Pulmonary artery endothelial cell (primary cell): ENCODE data around the gene RAD51B. TPM values are rescaled to one million over a fixed set of nuclear protein-coding genes. Genes with fewer than 3 reads are reported as not detected.

Source experiments
- DNase-seq: peaks from one replicate; pipeline ENCODE4 v3.0.0-alpha.2; 2011; ENCODE audit warnings: low read depth, low spot score
- total RNA-seq: library from RNA; depleted of rRNA; stranded (reverse); fragments of >200 nt; gene quantifications from 2 replicates; pipeline ENCODE4 v1.2.3, GENCODE V29; 2014

The RAD51B gene
- total RNA-seq, 1 donor from 2014 or later = 9.8 TPM

DNA sequence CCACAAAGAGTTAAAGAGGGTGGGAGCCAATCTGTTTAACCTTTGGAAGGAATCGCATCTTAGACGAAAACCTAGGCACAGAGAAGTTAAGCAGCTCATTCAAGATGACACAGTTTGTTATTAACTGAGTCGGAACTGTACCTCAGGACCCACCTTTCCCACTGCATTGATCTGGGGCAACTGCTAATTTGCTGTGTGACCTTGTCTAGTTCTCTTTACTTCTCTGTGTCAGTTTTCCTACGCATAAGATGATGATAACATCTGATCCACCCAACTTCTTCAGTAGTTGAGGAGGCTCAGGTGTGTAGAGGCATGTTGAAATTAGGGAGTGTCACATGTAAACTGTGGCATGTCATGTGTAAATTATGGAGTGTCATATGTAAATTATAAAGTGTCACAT, 787.1 kb downstream of the RAD51B start:
- DNase-seq = no peak

DNA sequence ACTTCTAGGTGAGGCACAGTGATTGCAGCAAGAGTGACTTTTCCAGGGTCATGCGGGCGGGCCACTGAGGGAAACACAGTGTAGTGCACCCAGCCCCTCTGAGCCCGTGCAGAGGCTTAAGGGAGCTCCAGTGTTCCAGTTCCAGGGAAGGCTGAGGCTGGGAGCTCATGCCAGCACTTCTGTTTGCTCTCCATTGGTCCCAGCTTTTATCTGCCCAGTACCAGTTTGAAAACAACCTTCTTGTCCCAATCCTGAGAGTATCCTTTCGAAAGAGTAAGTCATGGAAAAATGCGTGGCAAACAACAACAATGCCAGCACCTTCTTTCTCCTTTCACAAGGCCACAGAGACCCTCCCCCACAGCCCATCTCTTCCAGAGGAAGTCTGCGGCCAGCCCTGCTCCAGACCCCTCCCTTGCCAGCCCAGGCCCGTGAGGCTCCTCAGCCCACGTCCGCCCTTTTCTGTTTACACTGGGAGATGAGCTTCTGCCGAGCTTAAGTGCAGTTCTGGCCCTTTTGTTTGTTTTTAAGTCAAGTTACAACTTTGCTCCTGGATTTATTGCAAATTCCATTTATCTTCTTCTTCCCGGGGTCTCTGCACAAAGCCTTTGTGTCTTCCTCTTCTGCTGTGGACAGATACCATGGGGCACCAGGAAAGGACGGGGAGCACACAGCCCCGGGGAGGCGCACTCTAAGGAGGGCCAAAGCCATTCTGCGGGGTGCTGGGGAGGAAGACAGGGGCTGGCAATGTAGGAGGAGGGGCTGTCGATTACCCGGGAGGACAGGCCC, 787.7 kb downstream of the RAD51B start:
- no peak for DNase-seq

DNA sequence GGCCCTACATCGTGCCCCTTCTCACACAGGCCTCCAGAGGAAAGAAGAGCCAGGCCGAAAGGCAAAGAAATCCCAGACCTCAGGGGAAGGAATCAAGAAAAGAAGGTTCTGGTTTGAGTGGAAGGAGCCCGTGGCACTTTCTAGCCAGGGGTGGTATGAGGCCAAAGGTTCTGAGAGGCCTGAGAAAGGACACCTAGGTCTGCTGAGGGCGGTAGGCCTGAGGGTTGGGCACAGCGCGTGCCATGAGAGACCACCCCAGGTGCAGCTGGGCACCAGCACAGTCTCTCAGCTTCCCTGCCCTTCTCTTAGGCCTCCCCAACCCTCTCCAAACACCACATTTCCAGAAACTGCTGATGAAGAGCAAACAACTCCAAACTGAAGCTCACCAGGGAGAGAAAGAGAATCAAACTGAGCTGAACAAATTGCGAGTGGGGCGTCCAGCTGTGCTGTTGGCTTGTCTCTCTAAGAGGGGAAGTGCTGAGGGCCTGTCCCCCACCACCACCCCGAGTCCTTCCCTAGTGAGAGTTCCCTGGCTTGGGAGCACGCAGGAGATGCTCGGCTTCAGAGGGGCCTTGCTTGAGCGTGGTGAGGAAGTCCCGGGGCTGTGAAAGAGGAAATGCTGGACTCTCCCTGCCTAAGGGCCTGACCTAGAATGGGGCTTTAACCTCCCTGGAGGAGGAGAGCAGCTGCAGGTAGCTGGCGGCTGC, 788.4 kb downstream of the RAD51B start:
- no peak for DNase-seq

DNA sequence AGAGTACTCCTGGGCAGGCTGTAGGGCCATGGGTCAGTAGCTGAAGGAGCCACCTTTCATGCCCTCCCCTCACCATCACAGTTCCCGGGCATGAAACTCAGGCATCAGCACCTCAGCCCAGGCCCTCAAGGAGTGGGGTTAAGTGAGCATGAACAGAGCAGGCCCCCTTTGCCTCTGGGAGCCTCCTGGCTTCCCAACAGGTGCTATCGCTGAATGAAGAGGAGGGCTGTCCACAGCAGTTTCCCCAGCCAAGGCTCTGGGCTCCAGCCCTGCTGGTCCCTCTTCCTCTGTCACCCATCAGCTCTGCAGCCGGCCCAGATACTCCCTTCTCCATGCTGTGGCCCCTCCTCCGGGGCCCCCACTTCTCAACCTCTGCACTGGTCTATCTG, 789.0 kb downstream of the RAD51B start:
- DNase-seq = no peak

DNA sequence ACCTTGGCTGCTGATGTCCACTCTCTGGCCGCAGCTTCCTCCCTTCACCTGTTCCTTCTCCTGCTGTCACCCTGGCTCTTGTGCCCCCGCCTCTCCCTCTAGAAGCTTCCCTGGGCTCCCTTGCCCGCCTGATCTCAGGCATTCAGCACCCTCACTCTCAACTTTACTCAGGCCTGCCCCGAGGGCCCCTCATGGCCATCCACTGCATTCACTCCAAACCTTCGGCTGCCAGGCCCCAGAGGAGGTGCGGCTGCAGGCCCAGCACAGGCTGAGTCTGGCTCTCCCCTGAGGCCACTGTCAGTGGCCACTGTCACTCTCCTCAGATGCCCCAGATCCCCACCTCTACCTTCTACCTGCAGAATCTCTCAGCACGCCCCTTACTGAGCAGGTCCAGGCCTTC, 789.4 kb downstream of the RAD51B start:
- no peak for DNase-seq

DNA sequence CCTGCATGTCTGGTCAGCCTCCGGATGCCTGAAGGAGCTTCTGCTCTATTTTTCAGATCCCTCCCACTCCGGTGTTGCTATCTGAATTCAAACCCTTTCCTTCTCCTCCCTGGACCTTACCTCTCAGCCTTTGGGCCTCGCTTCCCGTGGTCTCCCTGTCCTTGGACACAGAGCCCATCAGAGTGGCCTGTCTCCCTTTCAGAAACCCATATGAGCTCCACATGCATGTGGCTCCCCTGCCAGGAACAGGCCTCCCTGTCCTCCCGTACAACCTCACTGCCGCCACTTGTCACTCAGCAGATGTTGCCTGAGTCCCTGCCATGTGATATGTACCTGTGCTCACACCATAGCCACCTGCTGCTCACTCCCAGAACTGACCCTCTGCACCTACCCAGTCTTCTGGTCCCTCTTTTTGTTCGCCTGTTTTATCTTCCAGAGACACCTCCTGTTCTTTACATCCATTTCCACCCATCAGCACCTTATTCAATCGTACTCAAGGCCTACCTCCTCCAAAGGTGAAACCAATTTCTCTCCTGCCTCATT, 790.7 kb downstream of the RAD51B start:
- DNase-seq = no peak

DNA sequence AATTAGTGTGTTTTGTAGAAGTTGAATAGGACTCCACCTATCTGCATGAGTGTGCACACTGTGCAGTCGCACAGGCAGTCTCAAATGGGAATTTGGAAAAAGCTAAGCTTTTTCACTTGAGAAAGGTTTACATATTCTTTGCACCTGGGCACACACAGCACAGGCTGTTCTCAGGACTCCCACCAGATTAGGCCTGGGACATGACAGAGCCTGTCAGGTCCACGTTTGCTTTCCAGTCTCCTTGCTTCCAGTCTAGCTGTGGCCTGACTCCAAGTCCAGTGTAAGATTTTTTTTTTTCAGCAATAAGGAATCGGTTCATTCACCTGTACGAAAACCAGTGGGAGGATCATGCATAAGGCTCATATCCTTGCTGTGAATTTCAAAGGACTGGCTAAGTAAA, 792.0 kb downstream of the RAD51B start:
- no peak for DNase-seq

DNA sequence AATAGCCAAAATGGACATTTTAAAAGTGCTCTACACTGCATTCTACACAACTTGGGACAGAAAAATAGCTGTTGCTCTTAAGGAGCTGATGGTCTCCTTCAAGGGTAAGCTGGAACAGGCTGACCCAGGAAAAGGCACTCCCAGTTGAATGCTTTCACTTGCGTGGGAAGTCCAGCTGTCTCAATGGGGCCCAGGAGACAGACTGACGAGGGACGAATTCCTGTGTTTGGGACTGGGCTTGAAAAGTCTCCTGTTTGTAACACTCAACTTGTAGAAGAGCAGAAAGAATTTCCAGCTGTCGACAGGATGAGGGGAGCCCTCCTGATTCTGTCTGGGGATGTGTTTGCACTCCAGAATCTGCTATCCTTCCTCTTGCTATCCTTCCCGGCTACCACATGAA, 792.5 kb downstream of the RAD51B start:
- DNase-seq = no peak

DNA sequence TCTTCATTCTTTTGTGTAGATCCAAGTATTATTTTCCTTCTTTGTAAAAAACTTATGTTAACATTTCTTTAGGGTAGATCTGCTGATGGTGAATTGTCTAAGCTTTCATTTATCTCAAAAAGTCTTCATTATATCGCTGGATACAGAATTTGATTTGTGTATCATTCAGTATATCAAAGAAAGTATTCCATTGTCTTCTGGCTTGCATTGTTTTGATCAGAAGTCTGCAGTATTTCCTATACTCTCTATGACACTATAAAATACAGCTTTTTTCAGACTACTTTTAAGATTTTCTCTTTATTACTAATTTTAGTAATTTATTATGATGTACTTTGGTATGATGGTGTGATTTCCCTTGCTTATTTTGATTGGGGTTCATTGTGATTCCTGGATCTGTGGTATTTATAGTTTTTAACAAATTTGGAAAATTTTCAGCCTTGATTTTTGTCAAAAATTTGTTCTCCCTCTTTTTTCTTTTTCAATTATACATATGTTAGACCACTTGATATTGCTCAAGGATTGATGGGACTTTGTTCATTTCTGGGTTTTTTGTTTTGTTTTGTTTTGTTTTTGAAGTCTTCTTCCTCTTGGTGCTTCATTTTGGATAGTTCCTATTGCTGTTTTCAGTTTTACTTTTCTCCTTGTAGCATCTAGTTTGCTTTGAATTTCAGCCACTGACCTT, 796.8 kb downstream of the RAD51B start:
- DNase-seq = no peak

DNA sequence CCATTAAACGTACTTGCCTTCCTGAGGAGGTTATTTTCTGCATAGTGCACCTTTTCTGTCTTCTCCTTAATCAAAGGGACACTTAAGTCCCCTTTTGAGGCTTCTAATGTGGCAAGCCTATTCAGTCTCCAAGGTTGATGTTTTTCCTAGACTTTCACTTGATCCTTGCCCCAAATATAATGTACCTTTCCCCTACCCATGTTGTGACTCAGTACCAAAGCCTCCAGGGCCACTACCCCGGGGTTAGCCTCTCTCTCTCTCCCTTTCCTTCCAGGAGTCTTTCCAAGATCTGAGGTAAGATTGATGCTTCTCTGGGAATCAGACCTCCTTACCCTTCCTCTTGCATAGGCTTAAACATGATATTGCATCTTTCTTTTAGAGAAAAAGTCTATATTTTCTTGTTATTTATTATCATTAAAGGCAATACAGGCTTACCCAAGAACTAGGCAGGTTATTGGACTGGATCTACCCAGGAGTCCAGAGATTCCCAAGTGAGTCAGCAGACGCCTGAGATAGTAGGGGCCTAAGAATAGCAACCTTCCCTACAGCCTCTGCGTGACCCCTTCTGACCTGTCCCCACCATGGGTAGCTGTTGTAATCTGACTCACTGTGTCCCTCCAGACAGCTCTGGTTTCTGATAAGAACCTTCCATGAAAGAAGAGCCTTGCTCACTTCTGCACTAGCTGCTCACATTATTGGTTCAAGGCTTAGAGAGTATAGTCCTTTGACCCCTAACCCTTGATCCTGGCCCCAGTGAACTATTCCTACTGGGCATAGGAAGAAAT, 800.4 kb downstream of the RAD51B start:
- no peak for DNase-seq

DNA sequence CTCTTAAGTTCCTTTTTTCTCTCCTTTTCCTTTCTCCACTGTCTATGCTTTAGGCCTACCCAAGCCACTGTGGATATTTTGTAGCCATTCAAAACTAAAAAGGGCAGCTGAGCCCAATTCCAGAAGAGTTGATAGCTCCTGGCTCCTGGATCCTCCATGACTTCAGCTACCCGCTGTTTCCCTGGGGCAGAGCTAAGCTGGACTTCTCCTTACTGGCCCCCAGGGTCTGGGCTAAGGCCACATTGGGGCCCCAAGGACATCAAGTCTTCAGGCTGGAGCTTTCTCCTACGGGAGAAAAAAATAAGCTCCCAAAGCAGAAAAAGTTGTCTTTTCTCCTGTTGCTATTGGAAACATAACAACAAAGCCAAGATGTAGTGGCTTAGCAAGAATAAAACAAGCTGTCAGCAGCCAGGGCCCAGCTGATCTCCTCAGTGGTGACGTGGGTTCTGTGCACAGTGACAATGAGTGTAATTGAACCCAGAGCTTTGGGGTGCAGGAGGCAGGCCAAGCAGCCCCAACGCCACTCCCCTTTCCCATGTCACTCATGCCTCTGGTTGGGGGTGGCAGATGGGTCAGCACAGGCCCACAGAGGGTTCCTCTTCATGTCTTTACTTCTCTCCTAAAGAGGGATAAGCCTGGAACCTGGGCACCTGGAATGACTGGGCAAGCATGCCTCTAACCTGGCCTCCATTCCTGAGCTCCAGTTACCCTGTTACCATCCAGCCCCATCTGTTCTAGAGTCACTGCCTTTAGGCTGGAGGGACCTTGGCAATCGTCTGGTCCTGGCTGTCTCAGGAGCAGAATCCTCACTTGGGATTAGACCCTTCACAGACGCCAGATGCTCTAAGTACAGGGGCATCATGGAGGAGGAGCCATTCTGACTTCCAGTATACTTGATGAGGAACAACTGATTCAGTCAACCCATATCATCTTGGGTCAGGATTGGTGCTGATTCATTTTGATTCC, 802.1 kb downstream of the RAD51B start:
- no peak for DNase-seq

DNA sequence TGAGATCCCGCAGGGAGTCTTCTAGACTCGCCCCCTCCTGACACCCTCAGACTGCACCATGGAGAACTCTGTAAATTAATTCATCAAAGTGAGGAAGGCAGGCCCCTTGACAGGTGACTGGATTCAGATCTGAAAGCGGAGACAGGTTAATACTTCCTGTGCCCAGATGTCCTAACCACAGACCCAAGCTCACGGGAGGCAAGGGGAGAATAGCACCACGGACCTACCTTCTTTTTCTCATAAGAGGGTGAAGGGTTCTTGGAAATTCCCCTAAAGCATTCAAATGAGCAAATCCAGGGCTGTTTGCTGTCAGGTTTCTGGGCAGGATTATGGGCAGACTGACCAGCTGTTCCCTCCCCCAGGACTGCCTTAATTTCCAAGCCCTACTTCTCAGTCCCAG, 803.3 kb downstream of the RAD51B start:
- DNase-seq = no peak

DNA sequence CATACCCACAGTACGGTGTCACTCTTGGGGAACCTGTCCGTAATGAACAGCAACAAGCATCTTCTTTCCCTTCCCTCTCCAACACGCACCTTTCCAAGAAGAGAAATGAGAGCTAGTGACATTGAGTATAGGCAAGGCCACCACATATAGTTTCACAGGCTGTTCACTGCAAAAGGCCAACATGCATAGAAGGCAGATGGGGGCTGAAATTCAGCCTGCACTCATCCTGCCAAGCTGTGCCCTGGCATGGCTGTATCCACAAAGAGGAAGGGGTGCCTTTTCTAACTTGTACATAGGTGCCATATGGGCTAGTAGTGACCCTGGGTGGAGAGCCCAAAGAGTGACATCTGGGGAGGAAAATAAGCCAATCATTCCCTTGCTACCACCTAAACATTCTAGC, 803.7 kb downstream of the RAD51B start:
- DNase-seq = no peak

DNA sequence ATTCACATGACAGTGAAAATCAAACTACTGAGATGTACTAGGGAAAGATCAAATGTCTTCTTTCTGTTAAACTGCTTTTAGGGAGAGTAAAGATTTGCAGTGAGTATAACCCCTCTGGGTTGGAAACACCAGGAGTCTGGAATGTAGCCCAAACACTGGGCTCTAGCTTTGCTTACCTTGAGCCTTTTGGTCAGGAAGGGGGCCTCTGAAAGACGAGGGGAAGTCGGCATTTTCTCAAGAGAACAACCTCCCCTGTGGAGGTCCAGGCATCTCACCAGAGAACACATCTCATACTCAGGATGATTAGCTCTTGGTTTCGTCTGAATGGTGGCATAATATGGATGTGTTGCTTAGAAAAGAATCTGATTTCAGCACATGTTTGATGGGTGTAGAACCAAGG, 804.2 kb downstream of the RAD51B start:
- DNase-seq = no peak

DNA sequence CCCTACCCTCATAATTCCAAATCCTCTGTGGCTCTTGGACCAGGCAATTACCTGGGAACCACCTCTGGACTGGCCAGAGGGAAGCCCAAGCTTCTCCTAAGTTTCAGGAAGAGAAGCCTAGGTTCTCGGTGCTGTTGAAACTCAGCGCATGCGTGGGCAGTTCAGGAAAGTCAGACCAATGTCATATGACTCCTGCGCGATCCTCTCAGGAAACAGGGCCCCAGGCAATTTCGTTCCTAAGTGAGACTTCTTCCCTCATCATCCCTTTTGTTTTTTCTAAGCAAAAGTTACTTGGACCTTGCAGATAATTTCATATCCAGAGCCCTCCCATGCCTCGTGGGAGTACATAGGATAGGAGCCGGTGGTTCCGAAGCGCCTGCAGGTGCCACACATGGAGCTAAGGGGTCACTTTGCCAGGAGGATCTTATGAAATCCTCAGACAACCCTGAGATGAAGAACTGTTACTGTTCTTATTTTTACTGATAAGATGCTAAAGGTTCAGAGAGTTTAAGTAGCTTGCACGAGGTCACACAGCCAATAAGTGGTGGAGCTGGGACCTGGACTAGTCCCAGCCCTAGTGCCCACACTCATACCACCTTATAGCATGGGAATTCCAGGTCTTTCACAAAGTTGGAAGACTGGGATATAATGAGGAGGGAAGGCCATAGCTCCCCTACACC, 805.1 kb downstream of the RAD51B start:
- DNase-seq = no peak

DNA sequence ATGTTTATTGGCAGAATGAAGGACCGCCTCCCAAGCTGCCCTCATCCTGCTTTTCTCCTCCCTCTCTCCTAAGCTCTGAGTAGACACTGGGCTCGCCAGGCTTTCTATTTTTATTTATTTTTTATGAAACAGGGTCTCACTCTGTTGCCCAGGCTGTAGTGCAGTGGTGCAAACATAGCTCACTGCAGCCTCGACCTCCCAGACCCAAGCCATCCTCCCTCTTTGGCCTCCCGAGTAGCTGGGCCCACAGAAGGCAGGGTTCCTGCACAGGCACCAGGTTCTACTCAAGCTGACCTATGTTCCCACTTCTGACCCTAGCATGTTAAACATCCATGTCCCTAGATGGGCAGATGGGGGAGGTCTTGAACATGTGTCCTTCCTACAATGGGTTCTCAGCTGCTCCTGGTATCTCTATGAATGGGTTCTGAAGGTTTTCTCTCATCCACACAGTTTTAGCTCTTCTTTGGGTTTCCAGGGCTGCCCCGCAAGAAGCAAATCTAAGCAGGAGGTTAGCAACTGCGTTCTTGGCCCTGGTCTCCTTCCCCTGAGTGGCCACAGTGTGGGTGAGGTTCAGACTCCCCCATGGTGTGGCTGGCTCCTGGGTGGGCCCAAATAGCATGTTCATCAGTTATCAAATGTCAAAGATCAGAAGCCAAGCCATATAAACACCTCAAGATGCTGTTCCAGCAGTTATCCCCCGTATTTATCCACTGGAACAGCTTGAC, 805.9 kb downstream of the RAD51B start:
- DNase-seq = no peak

DNA sequence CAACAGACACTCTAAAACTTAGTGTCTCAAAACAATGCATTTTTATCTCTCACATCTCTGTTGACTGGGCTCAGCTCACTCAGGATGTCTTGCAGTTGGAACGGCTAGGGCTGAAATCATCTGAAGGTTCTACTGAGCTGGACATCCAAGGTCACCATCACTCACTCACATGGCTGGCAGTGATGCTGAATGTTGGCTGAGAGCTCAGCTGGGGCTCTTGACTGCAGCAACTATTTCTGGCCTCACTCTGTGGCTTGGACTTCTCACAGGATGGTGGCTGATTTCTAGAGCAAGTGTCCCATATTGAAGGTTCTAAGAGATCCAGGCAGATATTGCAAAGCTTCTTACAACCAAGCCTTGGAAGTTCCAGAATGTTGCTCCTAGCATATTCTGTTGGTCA, 806.8 kb downstream of the RAD51B start:
- DNase-seq = no peak

DNA sequence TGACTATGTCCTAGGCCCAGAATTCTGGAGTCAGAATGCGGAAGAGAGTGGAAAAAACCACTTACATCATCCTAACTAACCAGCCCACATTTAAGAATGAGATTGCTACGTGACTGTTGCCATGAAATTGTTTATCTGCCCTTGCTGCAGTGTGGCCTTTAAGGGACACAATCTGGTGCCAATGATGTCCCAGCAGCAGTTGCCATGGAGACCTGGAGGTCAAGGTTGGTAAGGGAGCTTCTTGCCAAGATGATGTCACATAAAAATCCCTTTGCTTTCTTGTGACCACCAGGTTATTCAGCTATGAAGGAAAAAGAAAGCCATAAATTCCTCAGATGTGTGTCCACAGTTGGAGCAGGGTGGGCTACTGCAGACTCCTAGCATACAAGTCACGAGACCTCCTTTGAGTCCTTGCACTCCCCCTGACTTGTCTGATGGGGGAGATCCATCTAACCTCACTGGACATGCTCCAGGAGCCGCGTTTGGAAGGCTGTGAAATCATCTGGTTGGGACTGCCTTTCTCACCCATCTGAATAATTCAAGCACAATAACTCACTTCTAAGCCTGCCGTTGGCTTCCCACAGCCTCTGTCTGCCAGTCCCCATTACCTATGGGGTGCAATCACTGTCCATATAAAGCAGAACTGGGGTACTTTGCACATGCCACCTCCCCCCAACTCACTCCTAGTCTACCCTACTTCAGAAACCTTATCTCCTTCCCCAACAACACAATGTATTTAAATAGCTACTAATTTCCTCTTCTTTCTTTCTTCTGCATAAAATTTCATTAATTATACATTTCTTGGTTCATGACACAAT, 807.7 kb downstream of the RAD51B start:
- DNase-seq = no peak
